Caco-2 (cell line): Measurements from ENCODE around the gene SH3GL2. TPM values are rescaled to one million over a fixed set of nuclear protein-coding genes. Genes with fewer than 3 reads are reported as not detected.

ENCODE experiments used
- BruUV-seq: library from RNA; stranded (reverse); fragments of 400-500 nt; replicated peaks from 2 replicates; lab custom pipeline; 2021; lab: Mats Ljungman, UMichigan
- CTCF ChIA-PET: fragments of 300-600 bp; sonication (Branson Sonifier 250); formaldehyde crosslinking; loops from one replicate; lab custom pipeline; 2022; ENCODE audit warnings: antibody characterized with exemption; lab: Charles Lee
- POLR2A ChIA-PET: fragments of 300-600 bp; sonication (Branson Sonifier 250); formaldehyde crosslinking; loops from one replicate; lab custom pipeline; 2022; ENCODE audit warnings: antibody characterized with exemption; lab: Charles Lee
- DNase-seq, 2 experiments: peaks; one replicate each; pipeline versions ENCODE4 v3.0.0 to v3.0.0-alpha.2; 2020 to 2022
- H3K27me3 ChIP-seq: replicated peaks from 2 replicates; pipeline ENCODE4 v1.6.0; 2011; ENCODE audit warnings: low read length; ENCODE audit not compliant: control insufficient read depth, insufficient read depth
- H3K36me3 ChIP-seq: 2 replicates; pipeline ENCODE4 v1.5.1; 2011; ENCODE audit warnings: low read length; ENCODE audit not compliant: control insufficient read depth, insufficient read depth
- H3K4me1 ChIP-seq: fragments of 250-450 bp; sonication (Bioruptor Pico); 2 replicates; pipeline ENCODE4 v1.5.1; 2020; ENCODE audit warnings: mild to moderate bottlenecking
- H3K4me3 ChIP-seq: 2 replicates; pipeline ENCODE4 v1.5.1; 2011; ENCODE audit warnings: low read depth, mild to moderate bottlenecking, control low read depth, low read length
- H3K9me3 ChIP-seq: fragments of 250-450 bp; sonication (Bioruptor Pico); 2 replicates; pipeline ENCODE4 v1.5.1; 2020; ENCODE audit warnings: mild to moderate bottlenecking, moderate library complexity
- H3K27ac Mint-ChIP-seq: one replicate; pipeline ENCODE4 v1.8.0; 2022; ENCODE audit warnings: mixed read lengths; ENCODE audit not compliant: unreplicated experiment
- H3K27me3 Mint-ChIP-seq: one replicate; pipeline ENCODE4 v1.8.0; 2022; ENCODE audit warnings: mixed read lengths; ENCODE audit not compliant: insufficient read depth, unreplicated experiment
- H3K36me3 Mint-ChIP-seq: one replicate; pipeline ENCODE4 v1.8.0; 2022; ENCODE audit warnings: mild to moderate bottlenecking, mixed read lengths; ENCODE audit not compliant: insufficient read depth, unreplicated experiment
- H3K4me1 Mint-ChIP-seq: one replicate; pipeline ENCODE4 v1.8.0; 2022; ENCODE audit warnings: low read depth, mixed read lengths; ENCODE audit not compliant: unreplicated experiment
- H3K4me3 Mint-ChIP-seq: one replicate; pipeline ENCODE4 v1.8.0; 2022; ENCODE audit warnings: mild to moderate bottlenecking, moderate library complexity, mixed read lengths; ENCODE audit not compliant: unreplicated experiment
- H3K9me3 Mint-ChIP-seq: one replicate; pipeline ENCODE4 v1.8.0; 2022; ENCODE audit warnings: mixed read lengths; ENCODE audit not compliant: unreplicated experiment
- CTCF ChIP-seq, 2 experiments: fragments of 200-600 bp in 1 of 2; IDR thresholded peaks; 1 replicate in 1 of 2; 2 replicates in 1 of 2; pipeline versions ENCODE4 v1.5.1 to v1.8.0; 2011 to 2022; ENCODE audit warnings: antibody characterized with exemption in 1 of 2, control low read depth in 1 of 2, inconsistent platforms in 1 of 2, low read depth in 1 of 2, low read length in 1 of 2, mild to moderate bottlenecking in 1 of 2, moderate library complexity in 1 of 2; ENCODE audit not compliant: insufficient read depth in 1 of 2, severe bottlenecking in 1 of 2, unreplicated experiment in 1 of 2
- intact Hi-C: fragments of 100-400 bp; cut with micrococcal nuclease; formaldehyde crosslinking; loops from one replicate; pipeline ENCODE4 v1.10.0; 2022; ENCODE audit not compliant: unreplicated experiment
- total RNA-seq: library from RNA; stranded (reverse); gene quantifications from 2 replicates; pipeline ENCODE4 v1.2.3, GENCODE V29; 2022

SH3GL2 gene
- total RNA-seq, 1 experiment from 2014 or later = not detected

- H3K4me3 Mint-ChIP-seq = no peak overlapping the region
- H3K9me3 ChIP-seq = no peaks in the 10 kb centered on the region
- no peak for DNase-seq
- H3K9me3 Mint-ChIP-seq = no peaks in the 10 kb centered on the region
- intact Hi-C loops = no loop called here
- ChIA-PET POLR2A (no interaction called here), CTCF (no interaction called here)
- BruUV-seq = no TSS peak
- no peak for TF ChIP-seq CTCF (IDR thresholded peaks at IDR 0.05; ENCODE audit: insufficient read depth in 1 of 2, low read depth in 1 of 2, low read length in 1 of 2, severe bottlenecking in 1 of 2, unreplicated experiment in 1 of 2)
- no peaks in the 10 kb centered on the region for H3K36me3 ChIP-seq
- H3K36me3 Mint-ChIP-seq = no peaks in the 10 kb centered on the region
- H3K27me3 Mint-ChIP-seq = no peaks in the 10 kb centered on the region
- H3K27ac Mint-ChIP-seq = no peak overlapping the region
- H3K4me1 Mint-ChIP-seq = no peaks in the 10 kb centered on the region
- no peak overlapping the region for H3K4me3 ChIP-seq
- H3K4me1 ChIP-seq = no peaks in the 10 kb centered on the region
- H3K27me3 ChIP-seq = no peaks in the 10 kb centered on the region
Measured at GRCh38 chr9:17632994-17633393, 54.1 kb downstream of the SH3GL2 start.

- intact Hi-C loops = no loop called here
- no peaks in the 10 kb centered on the region for H3K9me3 ChIP-seq
- ChIA-PET CTCF (no interaction called here), POLR2A (no interaction called here)
- H3K27me3 ChIP-seq = no peaks in the 10 kb centered on the region
- BruUV-seq = no TSS peak
- no peaks in the 10 kb centered on the region for H3K36me3 ChIP-seq
- TF ChIP-seq CTCF (IDR thresholded peaks at IDR 0.05; ENCODE audit: insufficient read depth in 1 of 2, low read depth in 1 of 2, low read length in 1 of 2, severe bottlenecking in 1 of 2, unreplicated experiment in 1 of 2) = no peak
- no peaks in the 10 kb centered on the region for H3K27me3 Mint-ChIP-seq
- no peaks in the 10 kb centered on the region for H3K4me1 Mint-ChIP-seq
- no peak overlapping the region for H3K4me3 Mint-ChIP-seq
- no peaks in the 10 kb centered on the region for H3K4me1 ChIP-seq
- no peak overlapping the region for H3K4me3 ChIP-seq
- no peaks in the 10 kb centered on the region for H3K9me3 Mint-ChIP-seq
- H3K36me3 Mint-ChIP-seq = no peaks in the 10 kb centered on the region
- no peak for DNase-seq
- H3K27ac Mint-ChIP-seq = no peak overlapping the region
Measured at GRCh38 chr9:17635115-17635890, 56.4 kb downstream of the SH3GL2 start.

GRCh38 chr9:17636349-17636748 lies 57.5 kb downstream of the SH3GL2 start:
- BruUV-seq = no TSS peak
- intact Hi-C loops = no loop called here
- TF ChIP-seq CTCF (IDR thresholded peaks at IDR 0.05; ENCODE audit: insufficient read depth in 1 of 2, low read depth in 1 of 2, low read length in 1 of 2, severe bottlenecking in 1 of 2, unreplicated experiment in 1 of 2) = no peak
- H3K27ac Mint-ChIP-seq = no peak overlapping the region
- ChIA-PET CTCF (no interaction called here), POLR2A (no interaction called here)
- no peaks in the 10 kb centered on the region for H3K4me1 Mint-ChIP-seq
- Histone ChIP-seq H3K27me3 (no peaks in the 10 kb centered on the region), H3K9me3 (no peaks in the 10 kb centered on the region), H3K36me3 (no peaks in the 10 kb centered on the region), H3K4me3 (no peak overlapping the region), H3K4me1 (no peaks in the 10 kb centered on the region)
- no peaks in the 10 kb centered on the region for H3K9me3 Mint-ChIP-seq
- no peaks in the 10 kb centered on the region for H3K27me3 Mint-ChIP-seq
- DNase-seq = no peak
- H3K36me3 Mint-ChIP-seq = no peaks in the 10 kb centered on the region
- H3K4me3 Mint-ChIP-seq = no peak overlapping the region
